GM19468 (cell line): ENCODE results near the gene DNER.

Experiments used
- ATAC-seq: cut with Tn5 transposase; IDR thresholded peaks from one replicate; pipeline ENCODE4 v1.9.1; 2021; ENCODE audit warnings: mild to moderate bottlenecking, moderate library complexity, moderate number of reproducible peaks; ENCODE audit not compliant: unreplicated experiment; ENCODE audit errors: extremely low read depth

DNER gene

DNA sequence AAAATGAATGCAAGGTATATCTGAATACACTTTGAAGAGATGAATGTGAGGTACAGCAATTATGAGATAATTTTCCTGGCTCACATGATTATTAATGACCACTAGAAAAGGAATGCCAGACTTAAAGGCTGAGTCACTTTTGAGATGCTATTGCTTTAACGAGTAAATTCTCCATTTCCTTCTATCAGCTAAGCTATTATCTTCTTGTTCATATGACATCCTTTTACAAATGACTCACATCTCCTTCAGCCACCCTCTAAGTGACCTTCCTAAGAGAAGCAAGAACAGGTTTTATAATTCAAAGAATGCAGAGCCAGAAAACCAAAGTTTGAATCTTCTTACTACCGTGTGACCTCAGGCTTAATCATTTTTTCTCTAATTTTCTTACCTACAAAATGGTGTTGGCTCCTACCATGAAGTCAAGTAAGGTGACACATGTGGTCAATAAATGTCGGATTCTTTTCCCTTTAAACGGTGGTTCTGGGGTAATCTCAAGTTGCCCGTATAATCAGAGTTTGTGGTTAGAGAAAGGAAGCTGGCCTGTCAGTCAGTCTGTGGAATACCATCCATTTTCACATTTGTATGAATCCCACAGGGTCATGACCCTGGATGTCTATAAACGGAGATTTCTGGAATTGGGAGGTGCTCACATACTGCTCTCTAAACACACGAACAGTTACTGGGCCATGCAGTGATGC is 259.3 kb downstream of the DNER start:
- ATAC-seq, result no peak

DNA sequence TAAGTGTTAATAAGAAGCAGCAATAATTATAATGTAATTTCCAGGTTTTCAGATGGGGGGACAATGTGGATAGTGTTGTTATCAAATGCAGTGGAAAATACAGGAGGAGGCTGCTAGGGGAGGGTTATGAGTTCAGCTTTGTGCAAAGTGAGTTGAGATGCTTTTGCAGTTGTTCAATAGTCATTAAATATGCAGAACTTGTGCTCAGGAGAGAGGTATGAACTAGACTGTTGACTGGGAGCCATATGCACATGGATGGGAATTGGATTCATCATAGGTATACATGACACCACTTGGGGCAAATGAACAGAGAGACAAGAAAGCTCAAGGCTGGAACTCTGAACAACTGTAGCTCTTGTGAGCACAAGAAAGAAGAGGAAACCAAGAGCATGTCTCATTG is 261.1 kb downstream of the DNER start:
- no peak for ATAC-seq

DNA sequence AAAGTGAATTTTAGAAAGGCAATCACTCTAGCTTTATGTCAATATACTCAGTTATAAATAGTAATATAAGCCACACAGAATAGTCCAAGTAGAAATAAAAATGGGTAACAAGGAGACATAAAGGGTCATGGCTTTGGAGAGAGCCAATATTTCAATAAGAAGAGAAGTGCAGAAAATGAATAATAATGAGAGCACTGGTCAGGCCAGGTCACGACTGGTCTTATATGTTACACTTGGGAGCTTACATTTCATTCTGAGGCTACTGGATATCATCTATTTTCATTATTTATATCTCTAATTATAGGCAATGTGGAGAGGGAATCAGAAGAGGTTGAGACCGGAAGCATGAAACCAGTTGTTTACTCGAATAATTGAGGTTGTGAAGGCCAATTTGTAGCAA is 262.5 kb downstream of the DNER start:
- ATAC-seq, result no peak

DNA sequence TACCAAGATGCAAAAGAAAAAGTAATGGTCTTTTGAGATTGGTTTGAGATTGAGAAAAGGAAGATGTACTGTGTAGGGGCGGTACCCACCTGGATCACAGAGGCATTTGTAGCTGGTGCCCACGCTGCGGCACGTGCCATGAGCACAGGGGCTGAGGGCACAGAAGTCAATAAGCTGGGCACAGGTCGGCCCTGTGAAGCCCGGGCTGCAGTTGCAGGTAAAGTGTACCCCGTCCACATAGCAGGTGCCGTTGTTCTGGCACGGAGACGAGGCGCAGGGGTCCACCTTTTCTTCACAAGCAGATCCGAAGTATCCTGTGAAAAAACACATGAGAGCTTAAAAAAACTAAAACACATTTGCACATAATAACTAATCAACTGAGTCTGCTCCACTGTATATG is 267.1 kb downstream of the DNER start:
- no peak for ATAC-seq

DNA sequence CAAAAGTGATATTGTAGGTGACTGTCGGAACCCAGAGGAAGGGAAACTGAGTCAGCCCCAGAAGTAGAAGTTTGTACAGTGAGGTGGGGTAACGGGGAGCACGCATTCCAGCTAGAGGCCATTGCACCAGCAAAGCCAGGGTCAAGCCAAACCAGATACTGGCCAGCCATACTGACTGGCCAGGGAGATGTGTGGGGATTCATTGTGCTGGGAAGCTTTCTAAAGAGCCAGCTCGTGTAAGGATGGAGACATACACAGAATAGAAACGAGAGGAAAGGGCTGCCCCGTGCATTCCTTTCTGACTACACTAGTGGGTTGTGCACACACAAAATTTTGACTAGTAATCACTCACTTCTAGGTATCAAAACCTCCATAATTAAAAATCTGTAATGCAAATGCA is 268.0 kb downstream of the DNER start:
- ATAC-seq, result no peak

DNA sequence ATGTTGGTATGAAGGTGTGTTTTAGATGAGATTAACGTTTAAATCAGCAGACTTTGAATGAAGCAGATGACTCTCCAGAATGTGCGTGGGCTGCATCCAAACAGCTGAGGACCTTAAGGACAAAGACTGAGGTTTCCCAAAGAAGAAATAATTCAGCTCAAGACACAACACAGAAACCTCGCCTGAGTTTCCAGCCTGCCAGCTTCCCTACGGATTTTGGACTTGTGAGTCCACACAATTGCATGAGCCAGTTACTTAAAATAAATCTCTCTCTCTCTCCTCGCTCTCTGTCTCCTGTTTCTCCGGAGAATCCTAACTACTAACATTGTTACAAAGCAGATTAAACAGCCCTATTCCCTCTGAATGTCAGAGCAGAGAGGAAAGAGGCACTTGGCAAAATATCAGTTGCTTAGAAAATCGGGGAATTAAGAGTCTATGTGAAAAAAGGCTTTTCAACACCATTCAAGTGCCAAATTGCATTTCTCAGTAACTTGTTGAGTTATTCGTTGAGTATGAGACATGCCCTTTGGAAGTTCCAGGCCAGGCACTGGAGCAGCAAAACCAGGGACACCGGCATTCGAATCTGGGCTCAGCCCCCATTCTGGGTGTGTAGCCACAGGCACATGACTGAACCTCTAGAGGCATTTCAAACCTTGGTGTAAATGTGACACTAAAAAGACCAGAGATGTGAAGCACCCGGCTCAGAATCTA is 268.7 kb downstream of the DNER start:
- no peak for ATAC-seq

DNA sequence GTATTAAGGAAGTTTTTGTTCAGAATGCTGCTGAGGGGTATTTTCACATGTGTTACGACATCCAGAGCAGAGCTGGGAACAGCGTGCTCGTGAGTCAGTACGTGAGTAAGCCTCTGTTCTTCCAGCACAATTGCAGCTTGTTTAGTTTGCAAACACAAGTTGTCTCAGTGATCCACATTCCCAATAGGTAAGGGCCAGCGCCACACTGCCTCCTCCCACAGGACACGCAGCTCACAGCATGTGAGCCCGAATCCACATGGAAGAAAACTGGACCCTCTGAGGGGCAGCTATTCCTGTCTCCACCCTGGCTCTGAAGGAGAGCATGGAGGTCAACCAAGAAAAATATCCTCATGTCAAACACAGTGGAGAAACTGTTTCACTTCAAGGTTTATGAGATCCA is 269.3 kb downstream of the DNER start:
- no peak for ATAC-seq

DNA sequence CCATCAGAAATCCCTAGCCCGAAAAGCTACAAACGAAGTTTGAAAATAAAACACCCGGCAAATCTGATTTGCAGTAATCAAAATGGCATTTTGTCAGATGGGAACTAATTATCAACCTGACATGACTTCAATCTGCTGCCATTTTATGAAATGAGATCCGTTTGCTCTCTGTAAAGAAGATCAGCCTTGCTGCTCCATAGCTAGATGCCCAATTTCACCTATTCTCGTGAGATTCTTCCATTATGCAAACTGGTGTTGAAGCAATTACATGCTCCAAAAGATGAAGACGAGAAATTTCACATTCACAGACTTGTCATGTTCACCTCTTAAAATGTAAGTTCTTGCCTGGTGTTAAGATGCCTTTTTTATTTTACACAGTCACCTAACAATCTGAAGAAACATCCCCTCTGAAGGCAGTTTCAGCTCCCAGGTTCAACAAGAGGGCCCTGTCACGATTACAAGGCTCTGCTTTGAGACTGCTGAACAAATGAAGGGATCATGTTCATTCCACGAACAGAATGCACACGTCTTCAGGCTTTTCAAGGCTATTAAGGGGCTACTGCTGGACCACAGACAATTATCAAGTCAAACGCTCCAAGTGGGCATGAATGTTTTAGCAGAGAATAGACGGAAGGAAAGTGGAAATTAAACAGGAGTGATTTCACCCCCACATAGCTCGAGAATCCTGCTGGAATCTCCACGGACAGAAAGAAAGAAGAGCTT is 270.6 kb downstream of the DNER start:
- no peak for ATAC-seq

DNA sequence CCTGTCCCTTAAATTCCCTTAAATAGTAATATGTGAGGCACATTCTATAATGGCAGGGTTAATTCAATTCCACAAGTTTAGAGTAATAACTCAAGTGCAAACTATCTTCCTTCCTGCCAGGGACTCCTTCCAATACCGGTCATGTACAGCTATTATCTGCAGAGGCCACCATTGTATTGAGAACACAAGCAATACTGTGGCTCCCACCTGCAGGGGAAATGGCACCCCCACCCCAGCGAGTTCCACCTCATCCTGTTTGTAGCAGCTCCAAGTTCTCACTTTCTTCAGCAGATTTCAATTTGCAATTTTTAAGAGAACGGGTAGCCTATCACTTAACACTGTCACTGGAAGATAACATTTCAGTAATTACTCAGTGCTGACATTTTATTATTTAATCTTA is 271.2 kb downstream of the DNER start:
- ATAC-seq, result no peak

DNA sequence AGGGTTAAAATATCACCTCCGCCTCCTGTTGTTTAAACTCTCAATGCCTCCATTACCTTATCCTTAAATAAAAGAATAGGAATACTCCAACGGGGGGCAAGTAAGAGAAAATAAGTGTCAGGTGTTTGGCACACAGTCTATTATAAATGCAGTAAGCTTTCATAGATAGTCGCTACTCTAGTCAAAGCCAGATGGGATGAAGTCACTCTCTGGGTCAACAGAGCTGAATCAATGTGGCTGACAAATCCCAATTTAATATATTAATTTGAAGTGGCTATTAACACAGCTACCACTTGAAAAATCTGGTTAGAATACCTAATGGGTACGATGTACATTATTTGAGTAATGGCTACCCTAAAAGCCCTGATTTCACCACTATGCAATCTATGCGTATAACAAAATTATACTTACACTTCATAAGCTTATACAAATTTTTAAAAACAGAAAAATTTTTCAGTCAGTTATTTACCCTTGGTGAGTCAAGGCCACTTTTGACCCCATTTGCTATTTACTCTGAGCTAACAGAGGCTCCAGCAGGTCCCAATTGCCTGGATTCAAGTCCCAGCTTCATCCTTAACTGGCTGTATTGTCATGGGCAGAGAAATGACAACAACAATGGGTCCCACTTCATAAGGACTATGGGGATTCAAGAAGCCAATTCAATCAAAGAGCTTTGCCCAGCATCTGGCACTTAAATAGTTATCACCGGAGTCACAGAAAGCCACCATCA is 275.8 kb downstream of the DNER start:
- ATAC-seq, result no peak

DNA sequence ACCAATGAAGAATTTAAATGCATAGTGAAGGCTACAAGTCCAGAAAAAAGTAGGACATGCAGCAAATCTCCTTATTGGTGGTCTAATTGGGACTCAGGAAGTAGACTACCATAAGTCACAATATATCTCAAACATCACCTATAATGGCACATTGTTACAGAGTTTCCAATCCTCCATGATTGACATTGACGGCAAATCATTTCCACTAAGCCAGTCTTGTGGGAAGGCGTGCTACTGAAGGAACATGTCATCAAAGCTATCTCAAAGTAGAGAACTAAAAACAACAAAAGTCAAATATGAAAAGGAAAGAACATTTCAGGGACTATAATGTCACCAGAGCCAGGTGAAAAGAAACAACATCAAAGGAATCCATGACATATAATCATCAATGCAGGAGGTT is 276.9 kb downstream of the DNER start:
- ATAC-seq, result no peak

DNA sequence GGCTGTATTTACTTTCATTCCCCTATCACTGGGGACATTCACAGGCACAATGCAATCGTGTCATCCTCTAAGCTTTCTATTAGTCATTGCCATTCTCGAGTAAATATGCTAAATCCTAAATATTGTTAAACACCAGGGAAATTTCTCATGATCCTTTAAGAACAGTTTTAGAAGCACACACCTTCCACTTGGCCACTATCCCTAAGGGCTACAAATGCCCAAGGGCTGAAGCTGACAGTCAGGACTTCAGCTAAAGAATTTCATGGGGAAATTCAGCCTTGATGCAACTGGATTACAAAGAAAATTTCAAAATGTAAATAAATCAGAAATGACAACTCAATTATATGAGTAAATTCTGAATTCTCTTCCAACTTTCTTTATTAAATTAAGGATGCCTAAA is 280.2 kb downstream of the DNER start:
- no peak for ATAC-seq

DNA sequence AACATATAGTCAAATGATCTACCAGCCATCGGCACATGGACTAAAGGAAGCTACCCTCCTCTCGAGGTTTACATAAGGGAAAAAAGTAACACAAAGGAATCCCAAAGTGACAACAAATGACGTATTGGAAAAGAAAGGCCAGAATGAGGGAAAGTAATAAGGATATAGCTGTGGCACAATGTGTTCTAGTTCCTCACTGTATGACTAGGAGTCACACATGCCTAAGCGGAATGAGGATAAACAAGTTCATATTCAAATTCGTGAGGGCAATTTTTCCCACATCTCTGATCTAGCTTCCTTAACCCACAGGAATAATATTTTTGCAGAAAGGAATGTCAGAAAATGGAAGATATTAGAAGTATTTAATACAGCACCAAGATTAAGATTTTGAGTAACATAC is 281.0 kb downstream of the DNER start:
- no peak for ATAC-seq

DNA sequence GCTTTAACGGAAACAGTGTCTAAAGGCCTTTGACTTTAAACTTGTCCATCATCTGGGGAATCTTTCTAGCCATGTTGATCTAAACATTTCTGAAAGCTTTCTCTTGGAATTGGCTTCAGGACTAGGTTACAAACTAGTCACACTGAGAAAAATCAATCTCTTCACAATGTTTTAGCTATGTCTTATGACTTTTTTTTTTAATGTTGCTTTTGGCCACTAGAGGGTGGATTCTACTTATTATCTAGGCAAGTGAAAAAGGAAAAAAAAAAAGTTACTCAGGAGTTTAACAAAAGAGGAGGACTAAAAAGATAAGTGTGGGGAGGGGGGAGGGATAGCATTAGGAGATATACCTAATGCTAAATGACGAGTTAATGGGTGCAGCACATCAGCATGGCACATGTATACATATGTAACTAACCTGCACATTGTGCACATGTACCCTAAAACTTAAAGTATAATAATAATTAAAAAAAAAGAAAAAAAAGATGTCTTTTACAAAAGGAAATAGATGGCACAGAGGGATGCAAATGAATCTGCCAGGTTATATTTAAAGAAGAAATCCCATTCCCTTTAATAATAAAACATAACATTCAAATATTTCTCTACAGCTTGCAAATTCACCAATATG is 282.9 kb downstream of the DNER start:
- ATAC-seq, result no peak

DNA sequence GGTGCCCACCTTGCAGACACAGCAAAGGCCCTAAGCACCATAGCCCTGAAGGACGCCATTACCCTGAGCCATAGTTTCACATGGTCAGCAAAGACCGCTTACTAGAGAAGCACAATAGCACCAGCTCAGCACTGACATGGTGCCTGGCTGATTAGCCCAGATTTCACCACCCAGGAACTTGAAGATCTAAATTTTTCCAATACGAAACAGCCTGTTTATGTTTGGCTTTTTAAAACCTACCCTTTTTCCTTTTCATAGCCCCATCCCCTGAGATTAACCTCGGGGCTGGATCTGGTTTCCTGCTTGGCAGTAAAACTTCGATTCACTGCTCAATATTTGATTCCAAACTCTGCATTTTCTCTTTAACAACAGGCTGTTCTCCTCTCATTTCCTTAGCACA is 284.8 kb downstream of the DNER start:
- ATAC-seq, result no peak

DNA sequence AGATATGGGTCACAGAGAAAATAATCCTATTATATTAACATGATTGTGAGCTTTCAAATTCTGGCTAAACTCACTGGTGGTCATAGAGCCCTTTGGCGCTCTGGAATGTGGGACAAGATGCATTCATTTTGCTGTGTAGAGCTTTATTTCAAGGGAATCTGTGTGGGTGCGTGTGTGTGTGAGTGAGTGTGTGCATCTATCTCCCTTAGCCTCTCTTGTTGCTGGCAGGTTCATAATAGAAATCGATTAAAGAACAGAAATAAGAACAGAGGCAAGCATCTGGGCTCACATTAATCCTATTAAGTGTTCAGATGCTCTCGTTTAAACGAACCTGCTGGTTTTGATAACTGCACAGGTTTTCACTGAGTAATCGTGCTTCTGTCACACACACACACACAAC is 287.9 kb downstream of the DNER start:
- ATAC-seq, result no peak

DNA sequence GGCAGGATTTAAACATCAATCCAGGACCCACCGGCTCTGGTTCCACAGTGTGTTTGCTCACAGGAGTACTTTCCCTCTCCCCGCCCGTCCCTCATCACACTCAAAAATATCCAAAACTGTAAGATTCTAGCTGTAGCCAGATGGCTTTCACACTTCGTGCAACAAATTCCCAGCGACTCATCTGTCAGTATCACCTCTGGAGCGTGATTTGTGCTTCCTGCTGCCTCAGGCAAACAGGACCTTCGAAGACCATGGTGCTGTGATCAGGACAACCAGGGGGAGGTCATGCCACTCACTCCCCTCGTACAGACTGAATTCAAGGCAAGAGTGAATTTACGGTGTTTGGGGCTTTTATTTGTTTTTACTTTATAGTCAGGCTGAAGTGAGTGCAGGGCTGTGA is 288.8 kb downstream of the DNER start:
- no peak for ATAC-seq

DNA sequence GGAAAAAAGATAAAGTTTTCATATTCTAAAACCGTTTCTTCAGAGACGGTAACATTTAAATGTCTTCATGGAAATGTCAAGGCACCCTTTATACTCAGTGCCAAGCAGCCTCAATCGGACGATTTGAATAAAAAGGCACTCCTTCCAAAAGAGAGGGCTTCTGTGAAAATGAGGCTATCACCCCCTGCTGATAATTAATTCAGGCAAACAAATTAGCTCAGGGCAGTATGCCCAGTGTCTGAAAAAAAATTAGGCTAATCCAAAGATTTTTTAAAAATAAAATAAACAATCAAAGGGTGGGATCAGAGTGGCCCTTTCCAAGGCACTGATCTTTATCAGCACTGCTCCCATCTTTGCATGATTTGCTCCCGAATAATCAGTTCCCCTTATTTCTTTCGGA is 292.3 kb downstream of the DNER start:
- ATAC-seq, result no peak

DNA sequence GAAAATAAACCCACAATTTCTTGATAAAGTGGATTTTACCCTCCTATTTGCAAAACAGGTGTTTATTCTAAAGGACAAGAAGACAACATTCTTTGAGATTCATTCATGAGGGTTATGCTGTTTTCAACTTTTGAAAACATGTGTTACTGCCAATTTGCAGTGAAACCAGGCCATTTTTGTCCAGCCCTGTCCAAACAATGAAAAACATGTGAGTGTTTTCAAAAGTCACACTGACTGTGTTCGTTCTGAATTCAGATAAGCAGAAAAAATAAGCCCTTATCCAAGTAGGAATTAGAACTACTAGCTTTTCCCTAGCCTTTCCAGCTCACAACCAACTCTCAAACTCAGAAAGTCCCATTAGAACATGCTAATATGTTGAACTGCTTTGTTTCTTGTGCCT is 295.2 kb downstream of the DNER start:
- ATAC-seq, result no peak

DNA sequence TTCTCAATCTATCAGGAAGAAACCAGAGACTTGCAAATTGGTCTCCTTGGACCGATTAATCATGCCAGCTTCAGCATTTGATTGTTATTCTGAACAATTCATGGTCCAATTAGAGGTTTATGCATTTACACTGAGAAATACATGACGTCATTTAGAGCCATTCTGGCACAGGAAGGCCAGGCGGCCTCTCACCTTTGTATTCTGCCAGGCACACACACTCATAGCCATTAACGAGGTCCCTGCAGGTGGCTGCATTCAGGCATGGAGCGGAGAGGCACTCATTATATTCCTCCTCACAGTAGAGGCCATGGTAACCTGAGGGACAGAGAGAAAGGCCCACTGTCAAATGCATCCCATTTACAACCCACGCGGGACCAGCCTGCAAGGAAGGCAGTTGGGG is 296.4 kb downstream of the DNER start:
- no peak for ATAC-seq
